Naive thymus-derived CD4-positive, alpha-beta T cell (primary cell): ENCODE results near the gene DCST1. TPM values are rescaled to one million over a fixed set of nuclear protein-coding genes. Genes with fewer than 3 reads are reported as not detected.

Experiments
- ATAC-seq: fragments of 150-1000 bp; cut with Tn5 transposase; 2 replicates; pipeline ENCODE4 v1.10.0; 2021; ENCODE audit warnings: mild to moderate bottlenecking, moderate library complexity
- CTCF ChIA-PET: fragments of 350-600 bp; sonication (Branson Sonifier 250); formaldehyde crosslinking; loops from one replicate; lab custom pipeline; 2021; ENCODE audit warnings: antibody characterized with exemption; lab: Charles Lee
- POLR2A ChIA-PET: fragments of 350-600 bp; sonication (Branson Sonifier 250); formaldehyde crosslinking; loops from one replicate; lab custom pipeline; 2021; ENCODE audit warnings: antibody characterized with exemption, inconsistent platforms; lab: Charles Lee
- DNase-seq, 9 donors: peaks; one replicate each; pipeline versions ENCODE4 v3.0.0 to v3.0.0-alpha.2; 2020 to 2022; ENCODE audit warnings: mixed read lengths in 1 of 9
- H3K27ac ChIP-seq: one replicate; pipeline ENCODE4 v1.7.0; 2013; ENCODE audit warnings: mild to moderate bottlenecking, low read depth, low read length, moderate library complexity
- H3K27me3 ChIP-seq, 2 donors: one replicate each; pipeline ENCODE4 v1.7.0; 2013; ENCODE audit warnings: low read length in 2 of 2, mild to moderate bottlenecking in 2 of 2, moderate library complexity in 2 of 2; ENCODE audit not compliant: control insufficient read depth in 2 of 2, insufficient read depth in 2 of 2
- H3K36me3 ChIP-seq, 3 experiments: 1 replicate in 2 of 3; 2 replicates in 1 of 3; pipeline ENCODE4 v1.7.0; 2013; ENCODE audit warnings: low read length in 3 of 3, mild to moderate bottlenecking in 3 of 3, moderate library complexity in 1 of 3; ENCODE audit not compliant: insufficient read depth in 3 of 3, control insufficient read depth in 2 of 3
- H3K4me1 ChIP-seq, 2 donors: one replicate each; pipeline ENCODE4 v1.7.0; 2013; ENCODE audit warnings: low read length in 2 of 2, mild to moderate bottlenecking in 2 of 2, moderate library complexity in 1 of 2; ENCODE audit not compliant: control insufficient read depth in 2 of 2, insufficient read depth in 2 of 2
- H3K4me3 ChIP-seq: 2 replicates; pipeline ENCODE4 v1.7.0; 2013; ENCODE audit warnings: mild to moderate bottlenecking, low read length
- H3K9me3 ChIP-seq, 3 experiments: 1 replicate in 2 of 3; 2 replicates in 1 of 3; pipeline ENCODE4 v1.7.0; 2013; ENCODE audit warnings: low read length in 3 of 3; ENCODE audit not compliant: control insufficient read depth in 2 of 3
- H3K27ac Mint-ChIP-seq, 9 donors: one replicate each; pipeline ENCODE4 v1.8.0; 2020 to 2022; ENCODE audit warnings: mixed read lengths in 9 of 9, mild to moderate bottlenecking in 8 of 9, moderate library complexity in 5 of 9, inconsistent platforms in 2 of 9
- H3K27me3 Mint-ChIP-seq, 5 donors: one replicate each; pipeline ENCODE4 v1.8.0; 2021 to 2022; ENCODE audit warnings: mixed read lengths in 5 of 5, mild to moderate bottlenecking in 1 of 5
- H3K36me3 Mint-ChIP-seq, 5 donors: one replicate each; pipeline ENCODE4 v1.8.0; 2020 to 2022; ENCODE audit warnings: mixed read lengths in 5 of 5, mild to moderate bottlenecking in 3 of 5, inconsistent platforms in 1 of 5
- H3K4me1 Mint-ChIP-seq, 7 donors: one replicate each; pipeline ENCODE4 v1.8.0; 2020 to 2022; ENCODE audit warnings: mixed read lengths in 7 of 7, mild to moderate bottlenecking in 3 of 7, inconsistent platforms in 1 of 7
- H3K4me3 Mint-ChIP-seq, 10 donors: one replicate each; pipeline ENCODE4 v1.8.0; 2020 to 2022; ENCODE audit warnings: mild to moderate bottlenecking in 10 of 10, mixed read lengths in 10 of 10, moderate library complexity in 6 of 10, inconsistent platforms in 2 of 10
- H3K9me3 Mint-ChIP-seq, 11 donors: one replicate each; pipeline ENCODE4 v1.8.0; 2020 to 2022; ENCODE audit warnings: mixed read lengths in 11 of 11, mild to moderate bottlenecking in 4 of 11, inconsistent platforms in 1 of 11, moderate library complexity in 1 of 11
- intact Hi-C, 2 donors: fragments of 100-400 bp; cut with micrococcal nuclease; formaldehyde crosslinking; loops; one replicate each; pipeline ENCODE4 v1.15.1; 2023
- polyA plus RNA-seq, 2 donors: library from polyadenylated mRNA; unstranded; fragments of 300-500 nt; fragmentation: Illumina TruSeq; gene quantifications; one replicate each; pipeline ENCODE4 v1.2.3, GENCODE V29; 2021
- total RNA-seq, 6 experiments: library from RNA in 5 of 6; stranded (reverse) in 5 of 6; gene quantifications; 1 replicate in 5 of 6; 2 replicates in 1 of 6; pipeline ENCODE4 v1.2.3 and lab custom pipeline; 2021 to 2026

The DCST1 gene
- total and polyA plus RNA-seq, 7 experiments from 2014 or later, result 0.19 to 0.78 (median 0.42) TPM; not detected in 4

GRCh38 chr1:155081472-155082300 is 48.1 kb downstream of the DCST1 start:
- Histone ChIP-seq H3K27ac (no peak overlapping the region), H3K36me3 (no peaks in the 10 kb centered on the region), H3K4me1 (peaks cover 61 to 63% of the 10 kb centered on the region in 2 donors), H3K27me3 (peaks cover 28 to 31% of the 10 kb centered on the region in 2 donors), H3K9me3 (no peaks in the 10 kb centered on the region), H3K4me3 (peak overlapping the region; percentile 51)
- intact Hi-C loops, result loop anchor here (5.0 to 10.0 kb wide), 3 partner anchors 56 to 607 kb away; partner anchors contain the start of genes PBXIP1 (in 1 of the 2) and SLC50A1 (in 1 of the 2)
- Mint-ChIP-seq H3K27ac (peak overlapping the region in 6 of 9 donors; percentile 12 to 76 (median 62)), H3K9me3 (peaks cover 0 to 4% (median 0%) of the 10 kb centered on the region in 11 donors), H3K27me3 (peaks cover 17 to 58% (median 31%) of the 10 kb centered on the region in 5 donors), H3K36me3 (peaks cover 0 to 4% (median 0%) of the 10 kb centered on the region in 5 donors), H3K4me1 (peaks cover 30 to 69% (median 56%) of the 10 kb centered on the region in 7 donors), H3K4me3 (peak overlapping the region; percentile 77 to 92 (median 84))
- CTCF ChIA-PET, result interaction anchor here (1.1 to 8.1 kb wide), 4 partner anchors 9 to 29 kb away, joined by 3 to 131 read pairs (median 28); partner anchors contain the start of gene EFNA4
- DNase-seq (peak in 3 of 9 donors; percentile 38 to 52 (median 40)), ATAC-seq (no peak)
- POLR2A ChIA-PET, result interaction anchor here (0.7 to 4.4 kb wide), 6 partner anchors 10 to 126 kb away, joined by 3 to 51 read pairs (median 4); partner anchors contain the start of genes EFNA4, KRTCAP2 and PBXIP1

GRCh38 chr1:155082301-155083051 is 48.9 kb downstream of the DCST1 start:
- Mint-ChIP-seq H3K27ac (no peak overlapping the region), H3K36me3 (peaks cover 0 to 4% (median 0%) of the 10 kb centered on the region in 5 donors), H3K27me3 (peaks cover 17 to 56% (median 31%) of the 10 kb centered on the region in 5 donors), H3K4me3 (peak overlapping the region; percentile 55 to 90 (median 70)), H3K4me1 (peaks cover 30 to 61% (median 55%) of the 10 kb centered on the region in 7 donors), H3K9me3 (peaks cover 0 to 4% (median 0%) of the 10 kb centered on the region in 11 donors)
- H3K4me1 ChIP-seq, result peaks cover 61 to 63% of the 10 kb centered on the region in 2 donors
- H3K27ac ChIP-seq, result no peak overlapping the region
- H3K27me3 ChIP-seq, result peaks cover 28 to 31% of the 10 kb centered on the region in 2 donors
- peak overlapping the region; percentile 51 for H3K4me3 ChIP-seq
- intact Hi-C loops, result loop anchor here (5.0 to 10.0 kb wide), 3 partner anchors 55 to 608 kb away; partner anchors contain the start of genes PBXIP1 (in 1 of the 2) and SLC50A1 (in 1 of the 2)
- H3K36me3 ChIP-seq, result no peaks in the 10 kb centered on the region
- peak in 3 of 9 donors; percentile 26 to 47 (median 43) for DNase-seq
- no peak for ATAC-seq
- ChIA-PET POLR2A (interaction anchor here (1.1 to 4.4 kb wide), 2 partner anchors 18 to 24 kb away, joined by 3 to 51 read pairs; partner anchors contain the start of gene EFNA4), CTCF (interaction anchor here (1.0 to 4.7 kb wide), 3 partner anchors 9 to 21 kb away, joined by 3 to 131 read pairs (median 25); partner anchors contain the start of gene EFNA4)
- H3K9me3 ChIP-seq, result no peaks in the 10 kb centered on the region

GRCh38 chr1:155083052-155083541 is 49.5 kb downstream of the DCST1 start:
- peaks cover 17 to 52% (median 31%) of the 10 kb centered on the region in 5 donors for H3K27me3 Mint-ChIP-seq
- intact Hi-C loops, result loop anchor here (5.0 to 10.0 kb wide), 3 partner anchors 54 to 608 kb away; partner anchors contain the start of genes PBXIP1 (in 1 of the 2) and SLC50A1 (in 1 of the 2)
- no peak overlapping the region for H3K27ac Mint-ChIP-seq
- peaks cover 28 to 31% of the 10 kb centered on the region in 2 donors for H3K27me3 ChIP-seq
- H3K4me1 Mint-ChIP-seq, result peaks cover 30 to 55% (median 50%) of the 10 kb centered on the region in 7 donors
- DNase-seq (no peak), ATAC-seq (no peak)
- POLR2A ChIA-PET, result interaction anchor here (1.0 to 4.4 kb wide), 3 partner anchors 11 to 24 kb away, joined by 3 to 51 read pairs (median 3); partner anchors contain the start of gene EFNA4
- no peaks in the 10 kb centered on the region for H3K36me3 ChIP-seq
- no peak overlapping the region for H3K4me3 ChIP-seq
- H3K4me3 Mint-ChIP-seq, result peak overlapping the region in 8 of 10 donors; percentile 60 to 90 (median 70)
- H3K4me1 ChIP-seq, result peaks cover 61 to 63% of the 10 kb centered on the region in 2 donors
- peaks cover 0 to 4% (median 0%) of the 10 kb centered on the region in 11 donors for H3K9me3 Mint-ChIP-seq
- no peak overlapping the region for H3K27ac ChIP-seq
- H3K9me3 ChIP-seq, result no peaks in the 10 kb centered on the region
- CTCF ChIA-PET, result interaction anchor here (1.0 to 4.7 kb wide), 3 partner anchors 9 to 21 kb away, joined by 3 to 131 read pairs (median 25); partner anchors contain the start of gene EFNA4
- peaks cover 0 to 4% (median 0%) of the 10 kb centered on the region in 5 donors for H3K36me3 Mint-ChIP-seq

- no peak for ATAC-seq
- H3K36me3 Mint-ChIP-seq, result peaks cover 0 to 4% (median 0%) of the 10 kb centered on the region in 5 donors
- Histone ChIP-seq H3K36me3 (no peaks in the 10 kb centered on the region), H3K9me3 (no peaks in the 10 kb centered on the region), H3K27me3 (peaks cover 28 to 31% of the 10 kb centered on the region in 2 donors), H3K27ac (peak overlapping the region; percentile 63), H3K4me1 (peaks cover 58 to 59% of the 10 kb centered on the region in 2 donors), H3K4me3 (peak overlapping the region; percentile 97)
- H3K4me1 Mint-ChIP-seq, result peaks cover 30 to 51% (median 49%) of the 10 kb centered on the region in 7 donors
- H3K9me3 Mint-ChIP-seq, result peaks cover 0 to 4% (median 0%) of the 10 kb centered on the region in 11 donors
- peak overlapping the region in 8 of 9 donors; percentile 67 to 98 (median 90) for H3K27ac Mint-ChIP-seq
- intact Hi-C loops, result loop anchor here (1.0 to 10.0 kb wide), 10 partner anchors 21 to 609 kb away; partner anchors contain the start of genes EFNA4 (in 2 of the 2), KRTCAP2 (in 2 of the 2), SLC50A1 (in 2 of the 2) and TRIM46 (in 2 of the 2)
- ChIA-PET POLR2A (interaction anchor here (1.0 to 4.4 kb wide), 8 partner anchors 9 to 524 kb away, joined by 3 to 51 read pairs (median 3); partner anchors contain the start of gene EFNA4), CTCF (interaction anchor here (0.8 to 4.7 kb wide), 14 partner anchors 9 to 142 kb away, joined by 3 to 131 read pairs (median 6); partner anchors contain the start of genes ADAM15, EFNA4, KRTCAP2 and PBXIP1)
- H3K27me3 Mint-ChIP-seq, result peaks cover 17 to 49% (median 31%) of the 10 kb centered on the region in 5 donors
- peak in 1 of 9 donors; percentile 41 for DNase-seq
- peak overlapping the region; percentile 88 to 100 (median 94) for H3K4me3 Mint-ChIP-seq
Measured at GRCh38 chr1:155083865-155084721, 50.5 kb downstream of the DCST1 start.
